HepG2 (cell line): Measurements from ENCODE around the gene UGT1A4. TPM values are rescaled to one million over a fixed set of nuclear protein-coding genes. Genes with fewer than 3 reads are reported as not detected.

Source experiments
- ERF ChIP-seq: IDR thresholded peaks from 2 replicates; pipeline ENCODE4 v1.6.1; 2018; ENCODE audit warnings: missing biosample characterization, missing genetic modification reagents
- MEIS1 ChIP-seq: sonication (generic); formaldehyde crosslinking; IDR thresholded peaks from 2 replicates; pipeline ENCODE4 v1.9.0; 2021; ENCODE audit warnings: mild to moderate bottlenecking, missing genetic modification reagents, moderate library complexity, borderline replicate concordance
- NCOA5 ChIP-seq: sonication (generic); formaldehyde crosslinking; IDR thresholded peaks from 2 replicates; pipeline ENCODE4 v1.4.0; 2020; ENCODE audit warnings: missing genetic modification reagents
- PRMT3 ChIP-seq: sonication (generic); formaldehyde crosslinking; IDR thresholded peaks from 2 replicates; pipeline ENCODE4 v1.8.1; 2022; ENCODE audit warnings: low read depth, mild to moderate bottlenecking, moderate library complexity, missing genetic modification reagents, borderline replicate concordance
- ZNF30 ChIP-seq: sonication (generic); formaldehyde crosslinking; IDR thresholded peaks from 2 replicates; pipeline ENCODE4 v1.5.0; 2020; ENCODE audit warnings: mild to moderate bottlenecking, missing genetic modification reagents
- ZNF629 ChIP-seq: sonication (generic); formaldehyde crosslinking; conservative IDR thresholded peaks from 2 replicates; pipeline ENCODE4 v1.5.0; 2020; ENCODE audit warnings: missing genetic modification reagents
- ZSCAN29 ChIP-seq: sonication (generic); formaldehyde crosslinking; conservative IDR thresholded peaks from 2 replicates; pipeline ENCODE4 v1.4.0; 2020; ENCODE audit warnings: mild to moderate bottlenecking, missing genetic modification reagents
- polyA plus RNA-seq, 8 experiments: library from polyadenylated mRNA; depleted of rRNA in 3 of 8; stranded (reverse) in 7 of 8; unstranded in 1 of 8; fragments of >200 nt; fragmentation: Illumina TruSeq in 4 of 8; extraction: Trizol in 4 of 8; gene quantifications; 2 replicates each; pipeline versions ENCODE4 v1.2.1 to v1.2.3, GENCODE V29; 2011 to 2016; ENCODE audit warnings: low read depth in 4 of 8, missing spikeins in 1 of 8, mixed read lengths in 1 of 8; ENCODE audit not compliant: insufficient read depth in 1 of 8
- total RNA-seq, 5 experiments: library from RNA; depleted of rRNA; stranded (reverse); fragments of >200 nt; fragmentation: Illumina TruSeq; extraction: Trizol; gene quantifications; 2 replicates each; pipeline ENCODE4 v1.2.3, GENCODE V29; 2016; ENCODE audit warnings: low read depth in 1 of 5
- TF ChIP-seq, protein P1 (sequence below): sonication (generic); formaldehyde crosslinking; conservative IDR thresholded peaks from 2 replicates; pipeline ENCODE4 v1.8.0; 2022; ENCODE audit warnings: low read depth, missing genetic modification reagents
- TF ChIP-seq, protein P2 (sequence below): sonication (generic); formaldehyde crosslinking; IDR thresholded peaks from 2 replicates; pipeline ENCODE4 v1.4.0; 2020; ENCODE audit warnings: missing genetic modification reagents, mild to moderate bottlenecking, borderline replicate concordance

Gene UGT1A4
- total and polyA plus RNA-seq, 2 of the 13 experiments (the other 11 are each of a cell fraction or from before 2014, with no cell fraction given) = not detected

DNA sequence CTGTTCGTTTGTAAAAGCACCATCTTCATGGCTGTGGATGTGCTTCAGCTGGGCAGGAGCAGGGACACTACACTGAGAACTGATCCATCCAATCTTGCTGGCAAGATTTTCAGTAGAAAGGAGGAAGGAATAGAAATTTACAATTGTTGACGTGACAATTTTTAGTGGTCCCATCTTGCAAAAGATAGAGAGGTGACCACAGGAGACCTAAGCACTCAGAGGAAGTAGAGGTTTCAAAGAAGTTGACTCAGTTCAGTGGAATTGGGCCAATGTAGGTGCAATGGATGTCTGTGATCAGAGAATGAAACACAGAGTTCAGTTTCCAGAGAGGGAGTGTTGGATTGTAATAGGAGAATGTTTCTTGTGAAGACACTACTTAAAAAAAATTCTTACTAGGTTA is 4.4 kb upstream of the UGT1A4 start (continued):
- TF ChIP-seq, protein P1, sequence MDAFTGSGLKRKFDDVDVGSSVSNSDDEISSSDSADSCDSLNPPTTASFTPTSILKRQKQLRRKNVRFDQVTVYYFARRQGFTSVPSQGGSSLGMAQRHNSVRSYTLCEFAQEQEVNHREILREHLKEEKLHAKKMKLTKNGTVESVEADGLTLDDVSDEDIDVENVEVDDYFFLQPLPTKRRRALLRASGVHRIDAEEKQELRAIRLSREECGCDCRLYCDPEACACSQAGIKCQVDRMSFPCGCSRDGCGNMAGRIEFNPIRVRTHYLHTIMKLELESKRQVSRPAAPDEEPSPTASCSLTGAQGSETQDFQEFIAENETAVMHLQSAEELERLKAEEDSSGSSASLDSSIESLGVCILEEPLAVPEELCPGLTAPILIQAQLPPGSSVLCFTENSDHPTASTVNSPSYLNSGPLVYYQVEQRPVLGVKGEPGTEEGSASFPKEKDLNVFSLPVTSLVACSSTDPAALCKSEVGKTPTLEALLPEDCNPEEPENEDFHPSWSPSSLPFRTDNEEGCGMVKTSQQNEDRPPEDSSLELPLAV (CRISPR knock-in tag) = no peak
- TF ChIP-seq, protein P2, sequence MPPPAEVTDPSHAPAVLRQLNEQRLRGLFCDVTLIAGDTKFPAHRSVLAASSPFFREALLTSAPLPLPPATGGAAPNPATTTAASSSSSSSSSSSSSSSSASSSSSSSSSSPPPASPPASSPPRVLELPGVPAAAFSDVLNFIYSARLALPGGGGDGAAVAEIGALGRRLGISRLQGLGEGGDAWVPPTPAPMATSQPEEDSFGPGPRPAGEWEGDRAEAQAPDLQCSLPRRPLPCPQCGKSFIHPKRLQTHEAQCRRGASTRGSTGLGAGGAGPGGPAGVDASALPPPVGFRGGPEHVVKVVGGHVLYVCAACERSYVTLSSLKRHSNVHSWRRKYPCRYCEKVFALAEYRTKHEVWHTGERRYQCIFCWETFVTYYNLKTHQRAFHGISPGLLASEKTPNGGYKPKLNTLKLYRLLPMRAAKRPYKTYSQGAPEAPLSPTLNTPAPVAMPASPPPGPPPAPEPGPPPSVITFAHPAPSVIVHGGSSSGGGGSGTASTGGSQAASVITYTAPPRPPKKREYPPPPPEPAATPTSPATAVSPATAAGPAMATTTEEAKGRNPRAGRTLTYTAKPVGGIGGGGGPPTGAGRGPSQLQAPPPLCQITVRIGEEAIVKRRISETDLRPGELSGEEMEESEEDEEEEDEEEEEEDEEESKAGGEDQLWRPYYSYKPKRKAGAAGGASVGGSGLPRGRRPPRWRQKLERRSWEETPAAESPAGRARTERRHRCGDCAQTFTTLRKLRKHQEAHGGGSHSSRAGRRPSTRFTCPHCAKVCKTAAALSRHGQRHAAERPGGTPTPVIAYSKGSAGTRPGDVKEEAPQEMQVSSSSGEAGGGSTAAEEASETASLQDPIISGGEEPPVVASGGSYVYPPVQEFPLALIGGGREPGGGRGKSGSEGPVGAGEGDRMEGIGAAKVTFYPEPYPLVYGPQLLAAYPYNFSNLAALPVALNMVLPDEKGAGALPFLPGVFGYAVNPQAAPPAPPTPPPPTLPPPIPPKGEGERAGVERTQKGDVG (CRISPR knock-in tag) = no peak
- TF ChIP-seq ZNF30 (no peak), ZSCAN29 (CRISPR knock-in tag) (no peak), ERF (no peak), PRMT3 (CRISPR knock-in tag) (no peak), MEIS1 (CRISPR knock-in tag) (no peak), ZNF629 (CRISPR knock-in tag) (no peak), NCOA5 (CRISPR knock-in tag) (no peak)
